ENCODE results near the gene TRIP4.

TRIP4 gene

GRCh38 chr15:64447536-64448315, 60.1 kb downstream of the TRIP4 start:
- H3K27me3 ChIP-seq = no peaks in the 10 kb centered on the region
- peaks cover 0 to 18% (median 0%) of the 10 kb centered on the region in 11 experiments; a peak in 3 of 22 replicates for H4K20me1 ChIP-seq
- peak overlapping the region in 9 of 11 experiments; percentile 2 to 64 (median 18); a peak in 10 of 22 replicates for H3K4me2 ChIP-seq
- H3K9ac ChIP-seq = no peak overlapping the region
- H3K27ac ChIP-seq = no peak overlapping the region
- H3K9me3 ChIP-seq (replicated peaks in 1 of 11) = no peaks in the 10 kb centered on the region
- no peak overlapping the region for H3K4me3 ChIP-seq
- H3K36me3 ChIP-seq = peaks cover 38 to 86% (median 52%) of the 10 kb centered on the region in 11 experiments
- TF ChIP-seq Cebpa-rat (IDR thresholded peaks at IDR 0.05) = 0 out of 22 replicates have a peak, but pooled peaks of 1 of the 11 experiments have one; percentile 18
- H3K4me1 ChIP-seq = peaks cover 6 to 31% (median 15%) of the 10 kb centered on the region in 10 experiments; a peak in 18 of 20 replicates

DNA sequence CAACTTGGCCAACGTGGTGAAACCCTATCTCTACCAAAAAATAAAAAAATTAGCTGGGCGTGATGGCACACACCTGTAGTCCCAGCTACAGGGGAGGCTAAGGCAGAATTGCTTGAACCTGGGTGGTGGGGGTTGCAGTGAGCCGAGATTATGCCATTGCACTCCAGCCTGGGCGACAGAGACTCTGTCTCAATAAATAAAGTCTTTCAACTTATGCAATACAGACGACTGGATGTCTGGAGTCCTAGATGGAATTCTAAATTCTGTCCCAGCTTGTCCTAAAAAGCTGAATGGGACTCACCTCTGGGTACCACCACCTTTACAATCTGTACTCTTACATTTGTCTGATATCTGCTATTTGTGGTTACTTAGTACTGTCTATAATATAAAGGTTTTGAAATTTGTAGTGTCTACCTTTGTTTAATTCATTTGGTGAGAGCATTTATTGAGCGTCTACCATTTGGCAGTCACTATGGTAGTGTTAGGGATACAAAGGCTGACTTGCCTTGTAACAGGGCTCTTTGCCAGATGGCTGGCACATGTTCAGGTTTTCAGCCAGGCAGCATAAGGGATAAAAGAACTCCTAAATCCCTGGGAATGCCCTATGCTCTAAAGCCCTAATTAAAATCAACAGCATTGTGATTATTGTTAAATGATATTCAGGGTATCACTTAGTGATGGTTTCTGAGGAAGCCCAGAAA, 65.5 kb downstream of the TRIP4 start:
- Histone ChIP-seq H3K27me3 (no peaks in the 10 kb centered on the region), H4K20me1 (peaks cover 0 to 25% (median 0%) of the 10 kb centered on the region in 11 experiments; a peak in 5 of 22 replicates), H3K9ac (no peak overlapping the region), H3K9me3 (replicated peaks in 1 of 11) (no peaks in the 10 kb centered on the region), H3K4me1 (peaks cover 39 to 58% (median 46%) of the 10 kb centered on the region in 10 experiments), H3K27ac (no peak overlapping the region), H3K4me3 (no peak overlapping the region), H3K4me2 (peak overlapping the region in 2 of 11 experiments; percentile 91 to 93; a peak in 4 of 22 replicates), H3K36me3 (peaks cover 12 to 52% (median 23%) of the 10 kb centered on the region in 11 experiments; a peak in 21 of 22 replicates)
- no peak for TF ChIP-seq Cebpa-rat (IDR thresholded peaks at IDR 0.05)

- H3K36me3 ChIP-seq = peaks cover 11 to 47% (median 19%) of the 10 kb centered on the region in 11 experiments; a peak in 20 of 22 replicates
- no peak for TF ChIP-seq Cebpa-rat (IDR thresholded peaks at IDR 0.05)
- no peak overlapping the region for H3K4me3 ChIP-seq
- H3K27me3 ChIP-seq = no peaks in the 10 kb centered on the region
- peaks cover 0 to 25% (median 0%) of the 10 kb centered on the region in 11 experiments; a peak in 5 of 22 replicates for H4K20me1 ChIP-seq
- peaks cover 37 to 59% (median 43%) of the 10 kb centered on the region in 10 experiments for H3K4me1 ChIP-seq
- H3K9ac ChIP-seq = no peak overlapping the region
- H3K4me2 ChIP-seq = peak overlapping the region in 6 of 11 experiments; percentile 9 to 93 (median 86); a peak in 8 of 22 replicates
- no peaks in the 10 kb centered on the region for H3K9me3 ChIP-seq (replicated peaks in 1 of 11)
- 0 out of 22 replicates have a peak overlapping the region, but pooled peaks of 1 of the 11 experiments have one; percentile 11 for H3K27ac ChIP-seq
These were observed 66.0 kb downstream of the TRIP4 start for GRCh38 chr15:64453689-64454037.

DNA sequence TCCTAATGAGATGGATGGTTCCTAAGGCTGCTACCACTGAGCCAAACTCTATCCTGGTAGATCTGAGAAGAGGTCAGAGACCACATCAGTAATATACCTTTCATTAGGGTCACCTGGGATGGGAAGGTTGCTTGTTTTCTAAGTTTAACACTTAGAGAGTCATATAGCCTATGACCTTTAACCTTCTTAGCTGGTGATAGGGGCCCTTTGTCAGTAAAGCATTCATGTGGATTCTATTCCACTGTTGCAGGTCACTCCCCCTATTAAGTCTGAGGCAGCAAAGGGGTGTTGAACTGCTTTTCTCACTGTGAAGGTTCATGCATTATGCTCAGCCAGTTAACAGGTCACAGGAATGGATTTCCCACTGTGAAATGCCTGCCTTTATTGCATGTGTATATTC, 66.6 kb downstream of the TRIP4 start:
- Histone ChIP-seq H3K9ac (no peak overlapping the region), H3K4me2 (peak overlapping the region in 9 of 11 experiments; percentile 9 to 93 (median 83); a peak in 14 of 22 replicates), H3K27ac (no peak overlapping the region; a peak in 1 of 22 replicates), H3K4me1 (peaks cover 37 to 65% (median 46%) of the 10 kb centered on the region in 10 experiments), H3K36me3 (peaks cover 7 to 41% (median 13%) of the 10 kb centered on the region in 11 experiments; a peak in 17 of 22 replicates), H3K27me3 (no peaks in the 10 kb centered on the region), H3K4me3 (no peak overlapping the region), H3K9me3 (replicated peaks in 1 of 11) (no peaks in the 10 kb centered on the region), H4K20me1 (peaks cover 0 to 25% (median 0%) of the 10 kb centered on the region in 11 experiments; a peak in 5 of 22 replicates)
- no peak for TF ChIP-seq Cebpa-rat (IDR thresholded peaks at IDR 0.05)

DNA sequence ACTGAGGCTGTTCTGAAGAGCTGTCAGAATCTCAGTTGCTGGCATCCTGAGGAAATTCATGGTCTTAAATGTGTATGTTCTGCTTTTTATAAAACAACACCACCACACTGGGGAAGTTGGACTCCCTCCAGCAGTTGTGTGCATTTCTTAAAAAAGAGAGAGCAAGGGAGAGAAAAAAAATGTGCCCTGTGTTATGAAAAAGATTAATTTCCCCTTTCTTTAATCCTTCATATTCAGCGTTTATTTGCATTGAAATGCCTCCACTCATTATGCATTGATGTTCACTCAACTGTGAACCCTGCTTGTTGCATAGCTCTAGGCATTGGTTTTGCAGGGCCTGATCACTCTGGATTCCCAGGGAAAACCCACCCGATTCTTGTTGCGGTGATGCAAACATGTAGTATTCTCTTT, 68.3 kb downstream of the TRIP4 start:
- H3K9me3 ChIP-seq (replicated peaks in 1 of 11) = no peaks in the 10 kb centered on the region
- peak overlapping the region in 3 of 10 experiments; percentile 15 to 36 (median 35); a peak in 4 of 20 replicates for H3K4me3 ChIP-seq
- peaks cover 0 to 24% (median 1%) of the 10 kb centered on the region in 11 experiments; a peak in 8 of 22 replicates for H3K36me3 ChIP-seq
- peak overlapping the region; percentile 62 to 93 (median 83) for H3K4me2 ChIP-seq
- H3K9ac ChIP-seq = peak overlapping the region; percentile 6 to 61 (median 47); a peak in 19 of 22 replicates
- H3K27ac ChIP-seq = peak overlapping the region; percentile 28 to 75 (median 59); a peak in 21 of 22 replicates
- no peaks in the 10 kb centered on the region for H3K27me3 ChIP-seq
- H4K20me1 ChIP-seq = peaks cover 0 to 25% (median 0%) of the 10 kb centered on the region in 11 experiments; a peak in 5 of 22 replicates
- no peak for TF ChIP-seq Cebpa-rat (IDR thresholded peaks at IDR 0.05)
- peaks cover 47 to 75% (median 55%) of the 10 kb centered on the region in 10 experiments for H3K4me1 ChIP-seq

- TF ChIP-seq Cebpa-rat (IDR thresholded peaks at IDR 0.05) = no peak
- H3K4me3 ChIP-seq = peak overlapping the region in 3 of 10 experiments; percentile 15 to 36 (median 35); a peak in 1 of 20 replicates
- peak overlapping the region in 7 of 11 experiments; percentile 36 to 59 (median 45); a peak in 7 of 22 replicates for H3K9ac ChIP-seq
- peak overlapping the region; percentile 28 to 75 (median 59); a peak in 19 of 22 replicates for H3K27ac ChIP-seq
- H3K36me3 ChIP-seq = peaks cover 0 to 17% (median 0%) of the 10 kb centered on the region in 11 experiments; a peak in 7 of 22 replicates
- peak overlapping the region; percentile 62 to 93 (median 83) for H3K4me2 ChIP-seq
- H3K4me1 ChIP-seq = peaks cover 51 to 77% (median 58%) of the 10 kb centered on the region in 10 experiments
- H3K9me3 ChIP-seq (replicated peaks in 1 of 11) = no peaks in the 10 kb centered on the region
- no peaks in the 10 kb centered on the region for H3K27me3 ChIP-seq
- peaks cover 0 to 27% (median 3%) of the 10 kb centered on the region in 11 experiments; a peak in 14 of 22 replicates for H4K20me1 ChIP-seq
These were observed 69.0 kb downstream of the TRIP4 start for GRCh38 chr15:64456634-64457108.

- H4K20me1 ChIP-seq = peaks cover 13 to 42% (median 26%) of the 10 kb centered on the region in 11 experiments; a peak in 19 of 22 replicates
These were observed 71.6 kb downstream of the TRIP4 start for GRCh38 chr15:64459066-64459781.

More at GRCh38 chr15:64459066-64459781, 71.6 kb downstream of the TRIP4 start:
- Histone ChIP-seq H3K9ac (no peak overlapping the region; a peak in 1 of 22 replicates), H3K27me3 (no peaks in the 10 kb centered on the region), H3K27ac (peak overlapping the region in 4 of 11 experiments; percentile 74 to 87 (median 82); a peak in 4 of 22 replicates), H3K4me2 (peak overlapping the region; percentile 54 to 93 (median 79); a peak in 21 of 22 replicates), H3K36me3 (peaks cover 0 to 13% (median 0%) of the 10 kb centered on the region in 11 experiments; a peak in 6 of 22 replicates), H3K9me3 (replicated peaks in 1 of 11) (no peaks in the 10 kb centered on the region), H3K4me1 (peaks cover 68 to 87% (median 75%) of the 10 kb centered on the region in 10 experiments), H3K4me3 (peak overlapping the region in 3 of 10 experiments; percentile 61 to 71 (median 65); a peak in 2 of 20 replicates)
- no peak for TF ChIP-seq Cebpa-rat (IDR thresholded peaks at IDR 0.05)
